Measurements from ENCODE around the gene CRKL.
"Not testable (repeated sequence)": the region's sequence is repeated elsewhere in the genome, so short reads cannot be mapped to it uniquely, and the experiment has no call there.

Gene CRKL

DNA sequence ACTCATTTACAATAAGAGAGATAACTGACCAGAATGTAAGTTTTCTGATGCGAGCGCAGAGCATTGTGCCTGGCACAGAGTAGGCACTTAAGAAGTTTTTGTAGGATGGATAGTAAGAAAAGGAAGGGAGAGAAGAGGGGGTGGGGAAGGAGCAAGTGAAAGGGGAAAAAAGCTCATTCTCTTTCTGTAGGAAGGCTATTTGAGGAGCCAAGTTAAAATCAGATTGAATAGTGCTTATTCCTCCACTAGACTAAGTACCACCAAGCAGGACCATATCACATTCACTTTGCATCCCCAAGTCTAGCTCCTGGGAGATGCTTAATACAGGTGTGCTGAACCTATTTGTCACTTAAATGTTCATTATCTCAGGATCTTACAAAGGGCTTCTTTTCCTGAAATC lies 14.1 kb upstream of the CRKL start:
- no peak for TF ChIP-seq CTCF (conservative IDR thresholded peaks at IDR 0.05; ENCODE audit: low read depth, low read length)
- no peak overlapping the region for H3K4me3 ChIP-seq (ENCODE audit: low read depth, low read length)
- DNase-seq (ENCODE audit: low read depth) = no peak

DNA sequence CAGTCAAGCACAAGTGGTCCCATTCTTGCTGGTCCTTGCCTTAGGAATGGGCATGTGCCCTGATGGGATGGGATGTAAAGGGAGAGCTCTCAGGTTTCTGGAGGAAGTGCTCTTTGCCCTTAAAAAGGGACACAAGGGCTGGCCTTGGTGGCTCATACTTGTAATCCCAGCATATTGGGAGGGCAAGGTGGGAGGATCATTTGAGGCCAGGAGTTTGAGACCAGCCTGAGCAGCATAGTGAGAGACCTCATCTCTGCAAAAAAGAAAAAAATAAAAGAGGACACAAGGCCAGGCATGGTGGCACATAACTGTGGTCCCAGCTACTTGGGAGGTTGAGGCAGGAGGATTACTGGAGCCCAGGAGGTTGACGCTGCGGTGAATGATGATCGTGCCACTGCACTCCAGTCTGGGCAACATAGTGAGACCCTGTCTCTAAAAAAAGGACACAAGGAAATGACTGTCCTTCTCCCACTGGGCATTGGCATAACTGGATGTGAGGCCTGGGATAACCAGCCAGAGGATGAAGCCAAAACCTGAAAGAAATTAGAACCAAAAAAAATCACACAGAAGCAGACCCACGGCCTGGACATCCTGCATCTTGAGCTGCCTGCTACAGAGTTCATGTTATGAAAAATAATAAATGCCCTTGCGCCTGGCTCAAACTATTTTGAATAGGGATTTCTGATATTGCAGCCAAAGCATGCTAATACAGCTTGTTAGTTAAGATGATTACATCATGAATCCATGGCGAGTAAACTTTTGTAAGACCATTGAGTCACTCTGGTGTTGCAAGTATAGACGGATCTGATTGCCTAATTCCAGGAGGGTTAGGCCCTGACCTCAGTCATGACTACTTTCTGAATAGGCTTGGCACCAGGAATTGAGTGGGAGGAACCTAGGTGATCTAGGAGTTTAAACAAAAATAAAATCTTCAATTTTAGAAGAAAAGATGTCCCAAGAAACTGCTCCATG lies 12.9 kb upstream of the CRKL start:
- TF ChIP-seq CTCF (conservative IDR thresholded peaks at IDR 0.05; ENCODE audit: low read depth, low read length) = no peak
- no peak overlapping the region for H3K4me3 ChIP-seq (ENCODE audit: low read depth, low read length)
- DNase-seq (ENCODE audit: low read depth) = peak; percentile 98

DNA sequence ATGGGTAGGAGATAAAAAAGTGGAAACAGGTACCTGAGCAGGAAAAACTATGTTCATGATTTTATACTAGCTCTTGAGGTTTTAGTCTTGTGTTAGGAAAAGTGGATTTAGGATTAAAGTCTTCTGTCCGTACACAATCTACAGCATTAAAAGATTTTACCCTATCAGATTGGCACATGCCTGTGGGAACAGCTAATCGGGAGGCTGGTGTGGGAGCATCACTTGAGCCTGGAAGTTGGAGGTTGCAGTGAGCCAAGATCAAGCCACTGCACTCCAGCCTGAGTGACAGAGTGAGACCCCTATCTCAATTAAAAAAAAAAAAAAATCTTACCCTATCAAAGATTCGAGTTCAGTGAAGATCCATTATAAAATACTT lies 12.2 kb upstream of the CRKL start:
- DNase-seq (ENCODE audit: low read depth) = no peak
- no peak for TF ChIP-seq CTCF (conservative IDR thresholded peaks at IDR 0.05; ENCODE audit: low read depth, low read length)
- H3K4me3 ChIP-seq (ENCODE audit: low read depth, low read length) = no peak overlapping the region

- H3K4me3 ChIP-seq (ENCODE audit: low read depth, low read length) = no peak overlapping the region
- TF ChIP-seq CTCF (conservative IDR thresholded peaks at IDR 0.05; ENCODE audit: low read depth, low read length) = no peak
- DNase-seq (ENCODE audit: low read depth) = no peak
Measured at GRCh38 chr22:20905415-20906386, 11.5 kb upstream of the CRKL start.

DNA sequence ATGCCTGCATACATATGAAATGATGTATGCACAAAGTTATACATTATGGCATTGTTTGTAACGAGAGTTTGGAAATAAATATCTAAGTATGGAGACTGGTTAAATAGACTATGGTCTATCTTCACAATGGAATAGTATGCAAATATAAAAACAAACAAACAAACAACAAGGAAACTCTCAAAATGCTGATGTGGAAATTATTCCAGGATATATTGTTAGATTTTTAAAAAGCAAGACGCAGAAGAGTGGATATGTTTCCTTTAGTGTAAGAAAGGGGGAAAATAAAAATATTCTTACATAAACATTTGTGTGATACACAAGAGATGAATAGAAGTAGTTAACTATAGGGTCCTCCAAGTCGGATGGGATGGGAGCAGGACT lies 10.8 kb upstream of the CRKL start:
- DNase-seq (ENCODE audit: low read depth) = no peak
- no peak for TF ChIP-seq CTCF (conservative IDR thresholded peaks at IDR 0.05; ENCODE audit: low read depth, low read length)
- no peak overlapping the region for H3K4me3 ChIP-seq (ENCODE audit: low read depth, low read length)

GRCh38 chr22:20908717-20909116 lies 8.5 kb upstream of the CRKL start:
- not testable (repeated sequence) for H3K4me3 ChIP-seq (ENCODE audit: low read depth, low read length); DNase-seq (ENCODE audit: low read depth)

Data from choroid plexus epithelial cell (primary cell).